HCT116 (cell line): ENCODE data around the gene PPM1H. TPM values are rescaled to one million over a fixed set of nuclear protein-coding genes. Genes with fewer than 3 reads are reported as not detected.

Source experiments
- ATAC-seq: fragments of 200-7000 bp; cut with Tn5 transposase; 2 replicates; pipeline ENCODE4 v1.9.1; 2020; ENCODE audit warnings: mild to moderate bottlenecking, moderate library complexity
- BruUV-seq: library from RNA; stranded (reverse); fragments of 400-500 nt; replicated peaks from 2 replicates; lab custom pipeline; 2021; lab: Mats Ljungman, UMichigan
- CTCF ChIA-PET: fragments of 300-600 bp; sonication (Branson Sonifier 250); formaldehyde crosslinking; loops from one replicate; lab custom pipeline; 2021; ENCODE audit warnings: antibody characterized with exemption; lab: Charles Lee
- POLR2A ChIA-PET: fragments of 300-600, 350-600 bp; sonication (Branson Sonifier 250); formaldehyde crosslinking; loops from one replicate; lab custom pipeline; 2021; ENCODE audit warnings: antibody characterized with exemption; lab: Charles Lee
- RAD21 ChIA-PET, 2 experiments: fragments of 300-600 bp; sonication (Branson Sonifier 250); formaldehyde crosslinking; loops; one replicate each; lab custom pipeline; 2023; ENCODE audit warnings: low total read pairs in 2 of 2; ENCODE audit not compliant: uncharacterized antibody in 2 of 2, unreplicated experiment in 2 of 2, low non-redundant PET in 1 of 2; lab: Charles Lee
- DNase-seq: peaks from one replicate; pipeline ENCODE4 v3.0.0-alpha.2; 2010; ENCODE audit warnings: low read depth, low spot score
- H2AFZ ChIP-seq: fragments of 200-600 bp; shearing (Covaris generic), sonication (generic); 2 replicates; pipeline ENCODE4 v1.6.1; 2017; ENCODE audit warnings: low read depth, mixed run types, mixed read lengths, antibody characterized with exemption, low read length; ENCODE audit not compliant: poor library complexity, severe bottlenecking
- H3K27ac ChIP-seq: 2 replicates; pipeline ENCODE4 v1.5.1; 2012; ENCODE audit warnings: low read depth, low read length
- H3K27me3 ChIP-seq: fragments of 200-600 bp; sonication (generic); 2 replicates; pipeline ENCODE4 v1.6.1; 2016; ENCODE audit warnings: mixed run types, low read length, mixed read lengths; ENCODE audit not compliant: insufficient read depth
- H3K36me3 ChIP-seq, 2 experiments: fragments of 200-500 bp in 1 of 2; fragments of 200-600 bp in 1 of 2; sonication (Bioruptor generic) in 1 of 2; sonication (generic) in 1 of 2; 2 replicates each; pipeline versions ENCODE4 v1.5.1 to v1.6.1; 2014 to 2016; ENCODE audit warnings: low read length in 2 of 2, inconsistent platforms in 1 of 2, mixed read lengths in 1 of 2, mixed run types in 1 of 2; ENCODE audit not compliant: insufficient read depth in 2 of 2, control insufficient read depth in 1 of 2
- H3K4me1 ChIP-seq, 2 experiments: fragments of 200-600 bp in 1 of 2; sonication (generic) in 1 of 2; 2 replicates each; pipeline versions ENCODE4 v1.5.1 to v1.6.1; 2012 to 2017; ENCODE audit warnings: low read length in 2 of 2, inconsistent platforms in 1 of 2, mild to moderate bottlenecking in 1 of 2, mixed read lengths in 1 of 2, mixed run types in 1 of 2, moderate library complexity in 1 of 2; ENCODE audit not compliant: insufficient read depth in 2 of 2, control insufficient read depth in 1 of 2
- H3K4me2 ChIP-seq: fragments of 200-600 bp; sonication (generic); 2 replicates; pipeline ENCODE4 v1.6.1; 2017; ENCODE audit warnings: mixed run types, low read length, mixed read lengths
- H3K4me3 ChIP-seq, 2 experiments: fragments of 200-600 bp in 1 of 2; sonication (generic) in 1 of 2; replicated peaks in 1 of 2; 2 replicates each; pipeline ENCODE4 v1.5.1; 2011 to 2016; ENCODE audit warnings: low read length in 2 of 2, control low read depth in 1 of 2, low read depth in 1 of 2, mild to moderate bottlenecking in 1 of 2, mixed read lengths in 1 of 2, mixed run types in 1 of 2
- H3K79me2 ChIP-seq: fragments of 200-600 bp; sonication (generic); 2 replicates; pipeline ENCODE4 v1.6.1; 2017; ENCODE audit warnings: mild to moderate bottlenecking, mixed run types, low read length, moderate library complexity, mixed read lengths; ENCODE audit not compliant: insufficient read depth
- H3K9ac ChIP-seq: fragments of 200-600 bp; sonication (generic); 2 replicates; pipeline ENCODE4 v1.6.1; 2016; ENCODE audit warnings: low read length, mixed read lengths
- H3K9me2 ChIP-seq: fragments of 200-600 bp; sonication (generic), shearing (Covaris generic); 2 replicates; pipeline ENCODE4 v1.6.1; 2017; ENCODE audit warnings: mixed run types, mild to moderate bottlenecking, moderate library complexity; ENCODE audit not compliant: insufficient read depth
- H3K9me3 ChIP-seq, 2 experiments: fragments of 200-500 bp in 1 of 2; fragments of 200-600 bp in 1 of 2; sonication (Bioruptor generic) in 1 of 2; sonication (generic) in 1 of 2; 2 replicates each; pipeline ENCODE4 v1.6.1; 2014 to 2017; ENCODE audit warnings: low read length in 2 of 2, mixed read lengths in 2 of 2, inconsistent platforms in 1 of 2, low read depth in 1 of 2, mild to moderate bottlenecking in 1 of 2, mixed run types in 1 of 2, moderate library complexity in 1 of 2; ENCODE audit not compliant: control insufficient read depth in 1 of 2, insufficient read depth in 1 of 2
- H4K20me1 ChIP-seq: fragments of 200-600 bp; sonication (generic), shearing (Covaris generic); 2 replicates; pipeline ENCODE4 v1.6.1; 2017; ENCODE audit warnings: mixed run types, mild to moderate bottlenecking, moderate library complexity; ENCODE audit not compliant: insufficient read depth
- ATF3 ChIP-seq: IDR thresholded peaks from 2 replicates; pipeline ENCODE4 v1.6.1; 2012
- CBX3 ChIP-seq: IDR thresholded peaks from 2 replicates; pipeline ENCODE4 v1.6.1; 2012; ENCODE audit warnings: low read depth
- CEBPB ChIP-seq: IDR thresholded peaks from 2 replicates; pipeline ENCODE4 v1.6.1; 2012; ENCODE audit warnings: low read depth
- EZH2phosphoT487 ChIP-seq: fragments of 200-600 bp; IDR thresholded peaks from 2 replicates; pipeline ENCODE4 v1.6.1; 2018; ENCODE audit warnings: antibody characterized with exemption, borderline replicate concordance
- MAX ChIP-seq: IDR thresholded peaks from 2 replicates; pipeline ENCODE4 v1.6.1; 2012
- POLR2AphosphoS5 ChIP-seq: IDR thresholded peaks from 2 replicates; pipeline ENCODE4 v1.6.1; 2011; ENCODE audit warnings: mild to moderate bottlenecking, low read depth, low read length, moderate library complexity
- REST ChIP-seq: IDR thresholded peaks from 2 replicates; pipeline ENCODE4 v1.6.1; 2012; ENCODE audit warnings: low read depth
- SIN3A ChIP-seq: IDR thresholded peaks from 2 replicates; pipeline ENCODE4 v1.6.1; 2012; ENCODE audit warnings: low read depth
- SRF ChIP-seq: IDR thresholded peaks from 2 replicates; pipeline ENCODE4 v1.6.1; 2012; ENCODE audit warnings: low read depth
- TCF7L2 ChIP-seq: IDR thresholded peaks from 2 replicates; pipeline ENCODE4 v1.7.0; 2011; ENCODE audit warnings: borderline replicate concordance, inconsistent platforms; ENCODE audit not compliant: insufficient read depth, insufficient read length; ENCODE audit errors: extremely low read depth
- ZNF274 ChIP-seq: fragments of 200-500 bp; sonication (Bioruptor generic); IDR thresholded peaks from 2 replicates; pipeline ENCODE4 v1.6.1; 2014; ENCODE audit warnings: mild to moderate bottlenecking, low read depth, low read length, inconsistent platforms
- intact Hi-C: fragments of 100-400 bp; cut with micrococcal nuclease; formaldehyde crosslinking; loops from 2 replicates; pipeline ENCODE4 v1.10.0; 2022
- total RNA-seq: library from RNA; stranded (reverse); gene quantifications from one replicate; pipeline ENCODE4 v1.2.1, GENCODE V29; 2021; ENCODE audit not compliant: unreplicated experiment

Gene PPM1H
- total RNA-seq, 1 experiment from 2014 or later, result 8.0 TPM

GRCh38 chr12:62971769-62972525 lies 37.0 kb upstream of the PPM1H start:
- H2AFZ ChIP-seq, result no peak overlapping the region
- H3K27me3 ChIP-seq, result no peaks in the 10 kb centered on the region
- H3K79me2 ChIP-seq, result no peaks in the 10 kb centered on the region
- ChIA-PET RAD21 (no interaction called here), POLR2A (no interaction called here)
- H3K4me3 ChIP-seq, result no peak overlapping the region
- no peak overlapping the region for H3K27ac ChIP-seq
- H3K9me3 ChIP-seq, result no peaks in the 10 kb centered on the region
- no peak for ATAC-seq
- intact Hi-C loops, result no loop called here
- TF ChIP-seq SRF, result no peak
- no peak for TF ChIP-seq MAX
- TF ChIP-seq TCF7L2, result no peak
- no peak for TF ChIP-seq EZH2phosphoT487
- no peak for TF ChIP-seq POLR2AphosphoS5
- TF ChIP-seq, all 23 proteins: peak for 0
- Histone ChIP-seq H3K4me1 (peaks cover 2% of the 10 kb centered on the region in 2 experiments; a peak in 3 of 4 replicates), H3K9ac (no peak overlapping the region), H3K4me2 (no peak overlapping the region), H3K9me2 (no peaks in the 10 kb centered on the region), H4K20me1 (no peaks in the 10 kb centered on the region), H3K36me3 (no peaks in the 10 kb centered on the region)
- BruUV-seq, result no TSS peak
- no peak for DNase-seq
- CTCF ChIA-PET, result interaction anchor here (1.1 kb wide), 1 partner anchor 97 kb away, joined by 3 read pairs; no protein-coding TSS in a partner anchor

- H3K4me1 ChIP-seq, result peaks cover 0 to 15% of the 10 kb centered on the region in 2 experiments; a peak in 2 of 4 replicates
- H3K27ac ChIP-seq, result no peak overlapping the region
- H3K79me2 ChIP-seq, result no peaks in the 10 kb centered on the region
- ATAC-seq, result no peak
- H3K4me3 ChIP-seq, result no peak overlapping the region
- no peaks in the 10 kb centered on the region for H3K36me3 ChIP-seq
- H2AFZ ChIP-seq, result no peak overlapping the region
- no peaks in the 10 kb centered on the region for H4K20me1 ChIP-seq
- CTCF ChIA-PET, result no interaction called here
- no TSS peak for BruUV-seq
- TF ChIP-seq CEBPB (no peak), ZNF274 (no peak), REST (no peak), ATF3 (no peak), SIN3A (no peak), TCF7L2 (no peak), CBX3 (no peak), SRF (no peak), POLR2AphosphoS5 (no peak)
- no peak overlapping the region for H3K9ac ChIP-seq
- no peak overlapping the region for H3K4me2 ChIP-seq
- H3K9me3 ChIP-seq, result no peaks in the 10 kb centered on the region
- RAD21 ChIA-PET, result no interaction called here
- POLR2A ChIA-PET, result no interaction called here
- H3K9me2 ChIP-seq, result no peaks in the 10 kb centered on the region
- DNase-seq, result no peak
- no peaks in the 10 kb centered on the region for H3K27me3 ChIP-seq
- intact Hi-C loops, result no loop called here
Observed at GRCh38 chr12:62969695-62970094, 34.7 kb upstream of the PPM1H start.
